ENCODE results near the gene FBRSL1. TPM values are rescaled to one million over a fixed set of nuclear protein-coding genes. Genes with fewer than 3 reads are reported as not detected.

FBRSL1 gene
- polyA plus RNA-seq, 1 of the 3 experiments (the other 2 are of a cell fraction), result 5.5 TPM

GRCh38 chr12:132483208-132483607, 6.7 kb upstream of the FBRSL1 start:
- H3K4me3 ChIP-seq (ENCODE audit: low read depth in 2 of 2, low read length in 1 of 2), result no peak overlapping the region
- H3K27me3 ChIP-seq (ENCODE audit: insufficient read depth), result peaks cover 7% of the 10 kb centered on the region; the same call in 1 of the 2 replicates
- no peak overlapping the region for H3K27ac ChIP-seq (ENCODE audit: low read depth in 2 of 2, low read length in 1 of 2)
- CTCF ChIA-PET, result interaction anchor here (0.7 to 1.6 kb wide), 3 partner anchors 41 to 330 kb away, joined by 3 read pairs; no protein-coding TSS in a partner anchor
- no peaks in the 10 kb centered on the region for H3K79me2 ChIP-seq (ENCODE audit: insufficient read depth)
- H3K4me2 ChIP-seq, result no peak overlapping the region
- H3K4me1 ChIP-seq (ENCODE audit: control insufficient read depth in 1 of 2, insufficient read depth in 2 of 2, low read depth in 1 of 2, low read length in 1 of 2), result no peaks in the 10 kb centered on the region
- POLR2A ChIA-PET, result no interaction called here
- TF ChIP-seq, protein P1, sequence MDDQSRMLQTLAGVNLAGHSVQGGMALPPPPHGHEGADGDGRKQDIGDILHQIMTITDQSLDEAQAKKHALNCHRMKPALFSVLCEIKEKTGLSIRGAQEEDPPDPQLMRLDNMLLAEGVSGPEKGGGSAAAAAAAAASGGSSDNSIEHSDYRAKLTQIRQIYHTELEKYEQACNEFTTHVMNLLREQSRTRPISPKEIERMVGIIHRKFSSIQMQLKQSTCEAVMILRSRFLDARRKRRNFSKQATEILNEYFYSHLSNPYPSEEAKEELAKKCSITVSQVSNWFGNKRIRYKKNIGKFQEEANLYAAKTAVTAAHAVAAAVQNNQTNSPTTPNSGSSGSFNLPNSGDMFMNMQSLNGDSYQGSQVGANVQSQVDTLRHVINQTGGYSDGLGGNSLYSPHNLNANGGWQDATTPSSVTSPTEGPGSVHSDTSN (IDR thresholded peaks at IDR 0.05), result no peak
- TF ChIP-seq YY1 (IDR thresholded peaks at IDR 0.05; ENCODE audit: low read depth), result no peak
- TF ChIP-seq, protein P2, sequence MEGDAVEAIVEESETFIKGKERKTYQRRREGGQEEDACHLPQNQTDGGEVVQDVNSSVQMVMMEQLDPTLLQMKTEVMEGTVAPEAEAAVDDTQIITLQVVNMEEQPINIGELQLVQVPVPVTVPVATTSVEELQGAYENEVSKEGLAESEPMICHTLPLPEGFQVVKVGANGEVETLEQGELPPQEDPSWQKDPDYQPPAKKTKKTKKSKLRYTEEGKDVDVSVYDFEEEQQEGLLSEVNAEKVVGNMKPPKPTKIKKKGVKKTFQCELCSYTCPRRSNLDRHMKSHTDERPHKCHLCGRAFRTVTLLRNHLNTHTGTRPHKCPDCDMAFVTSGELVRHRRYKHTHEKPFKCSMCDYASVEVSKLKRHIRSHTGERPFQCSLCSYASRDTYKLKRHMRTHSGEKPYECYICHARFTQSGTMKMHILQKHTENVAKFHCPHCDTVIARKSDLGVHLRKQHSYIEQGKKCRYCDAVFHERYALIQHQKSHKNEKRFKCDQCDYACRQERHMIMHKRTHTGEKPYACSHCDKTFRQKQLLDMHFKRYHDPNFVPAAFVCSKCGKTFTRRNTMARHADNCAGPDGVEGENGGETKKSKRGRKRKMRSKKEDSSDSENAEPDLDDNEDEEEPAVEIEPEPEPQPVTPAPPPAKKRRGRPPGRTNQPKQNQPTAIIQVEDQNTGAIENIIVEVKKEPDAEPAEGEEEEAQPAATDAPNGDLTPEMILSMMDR (IDR thresholded peaks at IDR 0.05), result no peak
- no peak for TF ChIP-seq NFIC (IDR thresholded peaks at IDR 0.05; ENCODE audit: borderline replicate concordance)
- no peak for TF ChIP-seq POLR2AphosphoS5 (IDR thresholded peaks at IDR 0.05; ENCODE audit: low read depth, low read length)
- TF ChIP-seq, protein P3, sequence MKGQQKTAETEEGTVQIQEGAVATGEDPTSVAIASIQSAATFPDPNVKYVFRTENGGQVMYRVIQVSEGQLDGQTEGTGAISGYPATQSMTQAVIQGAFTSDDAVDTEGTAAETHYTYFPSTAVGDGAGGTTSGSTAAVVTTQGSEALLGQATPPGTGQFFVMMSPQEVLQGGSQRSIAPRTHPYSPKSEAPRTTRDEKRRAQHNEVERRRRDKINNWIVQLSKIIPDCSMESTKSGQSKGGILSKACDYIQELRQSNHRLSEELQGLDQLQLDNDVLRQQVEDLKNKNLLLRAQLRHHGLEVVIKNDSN (IDR thresholded peaks at IDR 0.05; ENCODE audit: borderline replicate concordance, low read depth), result no peak
- no peak for TF ChIP-seq TEAD4 (IDR thresholded peaks at IDR 0.05; ENCODE audit: borderline replicate concordance, insufficient read depth)
- TF ChIP-seq RAD21 (IDR thresholded peaks at IDR 0.05; ENCODE audit: low read length), result no peak
- no peak for TF ChIP-seq RFX5 (IDR thresholded peaks at IDR 0.05; ENCODE audit: low read length)
- TF ChIP-seq GATA2 (CRISPR knock-in tag; IDR thresholded peaks at IDR 0.05), result no peak
- TF ChIP-seq SIN3A (IDR thresholded peaks at IDR 0.05; ENCODE audit: borderline replicate concordance, low read depth, low read length), result no peak
- no peak for TF ChIP-seq SMC3 (IDR thresholded peaks at IDR 0.05; ENCODE audit: low read depth, low read length)
- whole genome bisulfite sequencing (ENCODE audit: low lambda C conversion rate), result 88% methylated on average over 27 of the region's 27 CpGs
- no peaks in the 10 kb centered on the region for H3K36me3 ChIP-seq (replicated peaks in 1 of 2; ENCODE audit: control insufficient read depth in 1 of 2, insufficient read depth in 2 of 2, low read length in 1 of 2)
- H3F3A ChIP-seq (replicated peaks; ENCODE audit: insufficient read depth), result no peaks in the 10 kb centered on the region
- no peak for DNase-seq
- no peak overlapping the region for H2AFZ ChIP-seq (ENCODE audit: low read depth)
- no peaks in the 10 kb centered on the region for H4K20me1 ChIP-seq (ENCODE audit: insufficient read depth)
- no peaks in the 10 kb centered on the region for H3K9me2 ChIP-seq
- no peak overlapping the region for H3K9ac ChIP-seq
- H3K9me3 ChIP-seq, result no peaks in the 10 kb centered on the region

- Histone ChIP-seq H3F3A (replicated peaks; ENCODE audit: insufficient read depth) (no peaks in the 10 kb centered on the region), H3K9ac (no peak overlapping the region), H3K4me3 (ENCODE audit: low read depth in 2 of 2, low read length in 1 of 2) (no peak overlapping the region), H3K27me3 (ENCODE audit: insufficient read depth) (peaks cover 7% of the 10 kb centered on the region; the same call in 1 of the 2 replicates), H3K4me2 (no peak overlapping the region), H3K4me1 (ENCODE audit: control insufficient read depth in 1 of 2, insufficient read depth in 2 of 2, low read depth in 1 of 2, low read length in 1 of 2) (no peaks in the 10 kb centered on the region; a peak in 1 of 4 replicates), H3K27ac (ENCODE audit: low read depth in 2 of 2, low read length in 1 of 2) (no peak overlapping the region), H3K9me2 (no peaks in the 10 kb centered on the region), H3K79me2 (ENCODE audit: insufficient read depth) (no peaks in the 10 kb centered on the region), H3K9me3 (no peaks in the 10 kb centered on the region), H4K20me1 (ENCODE audit: insufficient read depth) (no peaks in the 10 kb centered on the region), H3K36me3 (replicated peaks in 1 of 2; ENCODE audit: control insufficient read depth in 1 of 2, insufficient read depth in 2 of 2, low read length in 1 of 2) (no peaks in the 10 kb centered on the region), H2AFZ (ENCODE audit: low read depth) (no peak overlapping the region)
- TF ChIP-seq RCOR1 (IDR thresholded peaks at IDR 0.05; ENCODE audit: low read length) (no peak), SIN3A (IDR thresholded peaks at IDR 0.05; ENCODE audit: borderline replicate concordance, low read depth, low read length) (no peak), POLR2AphosphoS5 (IDR thresholded peaks at IDR 0.05; ENCODE audit: low read depth, low read length) (no peak), USF2 (IDR thresholded peaks at IDR 0.05; ENCODE audit: borderline replicate concordance, low read depth, low read length) (no peak)
- ChIA-PET POLR2A (no interaction called here), CTCF (interaction anchor here (0.7 to 1.6 kb wide), 3 partner anchors 40 to 330 kb away, joined by 3 read pairs; no protein-coding TSS in a partner anchor)
- no peak for DNase-seq
- 72% methylated on average over 15 of the region's 17 CpGs for WGBS (ENCODE audit: low lambda C conversion rate)
Observed at GRCh38 chr12:132483612-132484011, 6.3 kb upstream of the FBRSL1 start.

All from SK-N-SH (cell line).